NT2/D1 (cell line): ENCODE results near the gene LRRC71.

Experiments
- SUZ12 ChIP-seq: IDR thresholded peaks from 2 replicates; pipeline ENCODE4 v1.6.1; 2011; ENCODE audit not compliant: insufficient read length, insufficient read depth; ENCODE audit errors: extremely low read depth
- YY1 ChIP-seq: IDR thresholded peaks from 2 replicates; pipeline ENCODE4 v1.6.1; 2011; ENCODE audit not compliant: insufficient read length, insufficient read depth
- ZNF274 ChIP-seq: IDR thresholded peaks from 2 replicates; pipeline ENCODE4 v1.6.1; 2011; ENCODE audit warnings: mild to moderate bottlenecking, low read depth, low read length

GRCh38 chr1:156877433-156878170 is 42.8 kb upstream of the LRRC71 start:
- TF ChIP-seq ZNF274, result no peak
- TF ChIP-seq YY1, result no peak
- no peak for TF ChIP-seq SUZ12
